Neutrophil (primary cell): ENCODE data around the gene IGSF8.

Source experiments
- H3K27ac ChIP-seq: fragments of 200-600 bp; sonication (generic); 2 replicates; pipeline ENCODE4 v1.5.1; 2016; ENCODE audit warnings: mild to moderate bottlenecking, moderate library complexity
- H3K27me3 ChIP-seq: fragments of 200-600 bp; sonication (generic); 2 replicates; pipeline ENCODE4 v1.6.0; 2016; ENCODE audit warnings: mild to moderate bottlenecking
- H3K36me3 ChIP-seq: fragments of 200-600 bp; sonication (generic); 2 replicates; pipeline ENCODE4 v1.5.1; 2017
- H3K4me1 ChIP-seq, 2 experiments: fragments of 200-600 bp in 1 of 2; sonication (generic) in 1 of 2; 1 replicate in 1 of 2; 2 replicates in 1 of 2; pipeline versions ENCODE4 v1.5.1 to v1.6.1; 2013 to 2016; ENCODE audit warnings: low read depth in 1 of 2, low read length in 1 of 2, mild to moderate bottlenecking in 1 of 2, moderate library complexity in 1 of 2; ENCODE audit not compliant: control insufficient read depth in 1 of 2, insufficient read depth in 1 of 2
- H3K4me3 ChIP-seq, 2 experiments: fragments of 200-600 bp in 1 of 2; sonication (generic) in 1 of 2; 1 replicate in 1 of 2; 2 replicates in 1 of 2; pipeline ENCODE4 v1.5.1; 2013 to 2016; ENCODE audit warnings: low read depth in 1 of 2, low read length in 1 of 2, mild to moderate bottlenecking in 1 of 2, moderate library complexity in 1 of 2
- H3K9me3 ChIP-seq: fragments of 200-600 bp; sonication (generic); 2 replicates; pipeline ENCODE4 v1.5.1; 2016
- CTCF ChIP-seq: fragments of 200-600 bp; sonication (generic); IDR thresholded peaks from 2 replicates; pipeline ENCODE4 v1.5.1; 2016; ENCODE audit warnings: antibody characterized with exemption

The IGSF8 gene

DNA sequence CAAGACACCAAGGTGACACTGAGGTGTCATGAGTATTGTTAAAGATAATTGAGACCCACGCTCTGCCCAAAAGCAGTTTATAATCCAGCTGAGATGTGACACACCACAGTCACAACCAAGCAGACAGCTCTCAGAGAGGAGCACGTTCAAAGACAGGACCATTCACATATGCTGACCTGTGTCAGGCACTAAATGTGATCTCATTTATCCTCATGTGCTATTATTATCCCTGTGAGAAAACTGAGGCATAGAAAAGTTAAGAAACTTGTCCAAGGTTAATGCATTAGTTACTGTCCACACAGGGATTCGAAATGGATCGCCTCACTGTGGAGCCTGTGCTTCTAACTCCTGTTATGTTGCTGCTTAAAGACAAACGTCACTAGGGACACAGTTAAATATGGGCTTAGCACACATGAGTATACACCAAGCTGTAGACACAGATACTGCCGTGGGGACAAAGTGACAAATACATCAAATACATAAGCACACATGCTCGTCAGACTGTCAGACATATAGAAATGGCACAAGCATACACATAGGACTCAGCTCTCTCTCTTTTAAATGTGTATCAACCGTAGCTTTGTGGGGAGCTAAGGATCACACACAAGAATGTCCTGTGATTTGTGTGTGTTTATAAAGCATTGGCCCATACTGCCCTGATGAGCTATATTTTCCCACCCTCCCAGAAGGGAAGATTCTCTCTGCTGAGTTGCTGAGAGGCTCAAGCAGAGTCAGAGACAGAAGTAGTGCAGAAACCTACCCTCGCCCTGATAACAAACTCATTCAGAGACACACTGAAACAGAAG is 3.5 kb upstream of the IGSF8 start:
- Histone ChIP-seq H3K36me3 (no peaks in the 10 kb centered on the region), H3K9me3 (no peaks in the 10 kb centered on the region), H3K4me3 (no peak overlapping the region), H3K4me1 (peaks cover 15 to 18% of the 10 kb centered on the region in 2 experiments), H3K27me3 (peaks cover 67% of the 10 kb centered on the region), H3K27ac (no peak overlapping the region)
- no peak for TF ChIP-seq CTCF

- Histone ChIP-seq H3K27ac (no peak overlapping the region), H3K36me3 (no peaks in the 10 kb centered on the region), H3K9me3 (no peaks in the 10 kb centered on the region), H3K27me3 (peaks cover 61% of the 10 kb centered on the region), H3K4me3 (no peak overlapping the region), H3K4me1 (peaks cover 15 to 18% of the 10 kb centered on the region in 2 experiments)
- TF ChIP-seq CTCF: peak; percentile 64
Measured at GRCh38 chr1:160101037-160101716, 2.8 kb upstream of the IGSF8 start.

GRCh38 chr1:160099716-160100375 is 1.4 kb upstream of the IGSF8 start:
- Histone ChIP-seq H3K27me3 (peaks cover 48% of the 10 kb centered on the region), H3K27ac (peak overlapping the region; percentile 68), H3K36me3 (no peaks in the 10 kb centered on the region), H3K9me3 (no peaks in the 10 kb centered on the region), H3K4me1 (peaks cover 15 to 18% of the 10 kb centered on the region in 2 experiments), H3K4me3 (peak overlapping the region in 1 of 2 experiments; percentile 70)
- TF ChIP-seq CTCF: no peak

DNA sequence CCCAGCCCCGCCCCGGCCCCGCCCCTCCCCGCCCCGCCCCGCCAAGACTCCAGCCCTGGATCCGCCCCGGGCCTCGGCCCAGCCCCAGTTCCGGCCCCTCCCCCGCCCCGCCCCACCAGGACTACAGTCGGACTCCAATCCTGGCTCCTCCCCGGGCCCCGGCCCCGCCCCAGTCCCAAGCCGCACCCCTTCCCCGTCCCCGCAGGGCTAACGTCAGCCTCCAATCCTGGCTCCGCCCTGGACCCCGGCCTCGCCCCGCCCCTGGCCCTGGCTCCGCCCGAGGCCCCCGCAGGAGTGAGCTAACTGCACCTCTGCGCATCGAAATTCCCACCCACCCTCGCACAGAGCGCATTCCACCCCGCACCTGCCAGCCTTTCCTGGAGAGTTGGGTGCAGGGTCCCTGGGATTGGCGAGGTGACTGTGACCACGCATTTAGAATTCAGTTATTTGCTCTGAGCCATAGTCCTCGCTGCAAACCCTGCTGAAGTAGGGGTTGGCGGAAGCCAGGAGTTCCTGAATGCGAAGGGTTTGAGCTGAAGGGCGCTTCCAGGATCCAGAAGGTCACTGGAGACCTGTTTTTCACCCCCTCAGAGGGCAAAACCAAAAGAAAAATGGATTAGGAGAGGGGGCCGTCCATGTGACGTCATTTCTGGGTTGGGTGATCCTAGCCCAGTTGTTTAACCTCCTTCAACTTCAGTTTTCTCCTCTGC is 588 bp upstream of the IGSF8 start:
- Histone ChIP-seq H3K4me1 (peaks cover 11 to 18% of the 10 kb centered on the region in 2 experiments), H3K4me3 (peak overlapping the region; percentile 70 to 96), H3K27me3 (peaks cover 44% of the 10 kb centered on the region), H3K36me3 (no peaks in the 10 kb centered on the region), H3K27ac (peak overlapping the region; percentile 68), H3K9me3 (no peaks in the 10 kb centered on the region)
- peak; percentile 12 for TF ChIP-seq CTCF
